GM23338 (cell line): ENCODE results near the gene PRR19. TPM values are rescaled to one million over a fixed set of nuclear protein-coding genes. Genes with fewer than 3 reads are reported as not detected.
A peak's percentile ranks its signal among the peaks of the same experiment; 100 is the strongest.

Experiments
- ATAC-seq: fragments of 200-7000 bp; cut with Tn5 transposase; 3 replicates; pipeline ENCODE4 v1.9.1; 2020
- DNase-seq: peaks from one replicate; pipeline ENCODE4 v3.0.0-alpha.2; 2015; ENCODE audit warnings: low spot score
- H2AFZ ChIP-seq: fragments of 200-600 bp; sonication (generic); 2 replicates; pipeline ENCODE4 v1.8.0; 2016; ENCODE audit warnings: antibody characterized with exemption, mild to moderate bottlenecking, moderate library complexity
- H3F3A ChIP-seq: fragments of 200-600 bp; sonication (generic); replicated peaks from 2 replicates; pipeline ENCODE4 v1.8.0; 2017; ENCODE audit warnings: antibody characterized with exemption, mixed run types, low read depth
- H3K27ac ChIP-seq: fragments of 200-600 bp; sonication (generic); 2 replicates; pipeline ENCODE4 v1.6.1; 2016; ENCODE audit warnings: low read depth
- H3K27me3 ChIP-seq: fragments of 200-600 bp; sonication (generic); 2 replicates; pipeline ENCODE4 v1.8.0; 2016; ENCODE audit warnings: mild to moderate bottlenecking, mixed run types, moderate library complexity; ENCODE audit not compliant: insufficient read depth
- H3K36me3 ChIP-seq: fragments of 200-600 bp; sonication (generic); 2 replicates; pipeline ENCODE4 v1.8.0; 2016; ENCODE audit warnings: mild to moderate bottlenecking; ENCODE audit not compliant: insufficient read depth
- H3K4me1 ChIP-seq: fragments of 200-600 bp; sonication (generic); 2 replicates; pipeline ENCODE4 v1.8.0; 2016; ENCODE audit warnings: mild to moderate bottlenecking, moderate library complexity; ENCODE audit not compliant: insufficient read depth
- H3K4me2 ChIP-seq: fragments of 200-600 bp; sonication (generic); 2 replicates; pipeline ENCODE4 v1.7.1; 2017; ENCODE audit warnings: mixed run types
- H3K4me3 ChIP-seq: fragments of 200-600 bp; sonication (generic); 2 replicates; pipeline ENCODE4 v1.6.1; 2016; ENCODE audit warnings: mixed run types
- H3K79me2 ChIP-seq: fragments of 200-600 bp; sonication (generic); replicated peaks from 2 replicates; pipeline ENCODE4 v1.8.0; 2017; ENCODE audit warnings: mild to moderate bottlenecking; ENCODE audit not compliant: insufficient read depth
- H3K9me2 ChIP-seq: fragments of 200-600 bp; sonication (generic); 2 replicates; pipeline ENCODE4 v1.8.0; 2017; ENCODE audit not compliant: insufficient read depth
- H4K20me1 ChIP-seq: fragments of 200-600 bp; sonication (generic); replicated peaks from 2 replicates; pipeline ENCODE4 v1.8.0; 2017; ENCODE audit warnings: mild to moderate bottlenecking; ENCODE audit not compliant: insufficient read depth
- H3K27ac Mint-ChIP-seq: 2 replicates; pipeline ENCODE4 v1.8.0; 2020; ENCODE audit warnings: inconsistent platforms, mild to moderate bottlenecking, moderate library complexity, mixed read lengths
- H3K27me3 Mint-ChIP-seq: 3 replicates; pipeline ENCODE4 v1.8.0; 2022; ENCODE audit warnings: low read depth, mild to moderate bottlenecking, moderate library complexity, mixed read lengths, inconsistent platforms; ENCODE audit not compliant: insufficient read depth, poor library complexity
- H3K36me3 Mint-ChIP-seq: 3 replicates; pipeline ENCODE4 v1.8.0; 2021; ENCODE audit warnings: low read depth, mild to moderate bottlenecking, inconsistent platforms, moderate library complexity, mixed read lengths
- H3K4me1 Mint-ChIP-seq: 3 replicates; pipeline ENCODE4 v1.8.0; 2020; ENCODE audit warnings: mild to moderate bottlenecking, inconsistent platforms, mixed read lengths
- H3K4me3 Mint-ChIP-seq: 3 replicates; pipeline ENCODE4 v1.8.0; 2021; ENCODE audit warnings: moderate library complexity, mild to moderate bottlenecking, inconsistent platforms, mixed read lengths
- H3K9me3 Mint-ChIP-seq: 3 replicates; pipeline ENCODE4 v1.8.0; 2020; ENCODE audit warnings: moderate library complexity, mild to moderate bottlenecking, inconsistent platforms, mixed read lengths
- CREB1 ChIP-seq: fragments of 250-450 bp; sonication (Bioruptor Pico); IDR thresholded peaks from 2 replicates; pipeline ENCODE4 v1.5.0; 2020; ENCODE audit warnings: low read depth, mild to moderate bottlenecking, moderate library complexity
- CTCF ChIP-seq, 2 experiments: fragments of 200-600 bp in 1 of 2; sonication (generic) in 1 of 2; conservative IDR thresholded peaks; 2 replicates each; pipeline versions ENCODE4 v1.5.1 to v1.6.1; 2016 to 2017; ENCODE audit warnings: antibody characterized with exemption in 2 of 2, low read depth in 2 of 2, mild to moderate bottlenecking in 2 of 2, moderate library complexity in 1 of 2
- ETS1 ChIP-seq: IDR thresholded peaks from 2 replicates; pipeline ENCODE4 v1.6.1; 2016; ENCODE audit warnings: antibody characterized with exemption
- EZH2 ChIP-seq: fragments of 200-600 bp; sonication (generic); IDR thresholded peaks from one replicate; pipeline ENCODE4 v1.8.0; 2017; ENCODE audit warnings: antibody characterized with exemption, mild to moderate bottlenecking, low read depth; ENCODE audit not compliant: unreplicated experiment
- EZH2phosphoT487 ChIP-seq: fragments of 200-600 bp; sonication (generic); IDR thresholded peaks from one replicate; pipeline ENCODE4 v1.8.1; 2018; ENCODE audit warnings: antibody characterized with exemption; ENCODE audit not compliant: unreplicated experiment
- JUNB ChIP-seq: IDR thresholded peaks from one replicate; pipeline ENCODE4 v1.6.1; 2016; ENCODE audit warnings: antibody characterized with exemption; ENCODE audit not compliant: unreplicated experiment
- NANOG ChIP-seq: IDR thresholded peaks from 2 replicates; pipeline ENCODE4 v1.6.1; 2016; ENCODE audit warnings: antibody characterized with exemption, borderline replicate concordance
- POLR2AphosphoS5 ChIP-seq: IDR thresholded peaks from 2 replicates; pipeline ENCODE4 v1.6.1; 2016; ENCODE audit warnings: antibody characterized with exemption, low read depth
- STAT1 ChIP-seq: IDR thresholded peaks from one replicate; pipeline ENCODE4 v1.6.1; 2016; ENCODE audit warnings: antibody characterized with exemption; ENCODE audit not compliant: unreplicated experiment
- ZNF114 ChIP-seq: fragments of 250-450 bp; sonication (Bioruptor Pico); IDR thresholded peaks from 2 replicates; pipeline ENCODE4 v1.5.0; 2020; ENCODE audit warnings: mild to moderate bottlenecking, moderate library complexity
- ZNF331 ChIP-seq: fragments of 250-450 bp; sonication (Bioruptor Pico); IDR thresholded peaks from 2 replicates; pipeline ENCODE4 v1.5.0; 2020; ENCODE audit warnings: low read depth, mild to moderate bottlenecking, moderate library complexity
- polyA plus RNA-seq: library from polyadenylated mRNA; unstranded; fragments of >200 nt; fragmentation: Nextera tagmentation; extraction: Ambion mirVana; gene quantifications from 2 replicates; pipeline ENCODE4 v1.2.1, GENCODE V29; 2016
- total RNA-seq: library from RNA; depleted of rRNA; stranded (reverse); fragments of >200 nt; shearing (Covaris generic); gene quantifications from 2 replicates; pipeline ENCODE4 v1.2.3, GENCODE V29; 2014

Gene PRR19
- total and polyA plus RNA-seq, 2 experiments from 2014 or later: 3.6 to 4.1 TPM

GRCh38 chr19:42286349-42287016 is 15.4 kb upstream of the PRR19 start:
- no peak overlapping the region for H3K4me2 ChIP-seq
- ATAC-seq (no peak), DNase-seq (no peak)
- Mint-ChIP-seq H3K27me3 (peaks cover 21% of the 10 kb centered on the region), H3K36me3 (peaks cover 16% of the 10 kb centered on the region), H3K4me1 (peaks cover 32% of the 10 kb centered on the region), H3K9me3 (no peaks in the 10 kb centered on the region), H3K27ac (0 out of 2 replicates have a peak overlapping the region, but pooled peaks have one; percentile 31), H3K4me3 (peak overlapping the region; percentile 19; the same call in 1 of the 3 replicates)
- H3K27ac ChIP-seq: no peak overlapping the region
- no peaks in the 10 kb centered on the region for H3K27me3 ChIP-seq
- H2AFZ ChIP-seq: no peak overlapping the region
- no peak overlapping the region for H3K4me3 ChIP-seq
- no peaks in the 10 kb centered on the region for H3K9me2 ChIP-seq
- TF ChIP-seq POLR2AphosphoS5 (no peak), ZNF331 (no peak), CTCF (conservative IDR thresholded peaks at IDR 0.05; ENCODE audit: low read depth in 2 of 2) (no peak)
- H3F3A ChIP-seq: peaks cover 19% of the 10 kb centered on the region
- peaks cover 4% of the 10 kb centered on the region; the same call in 1 of the 2 replicates for H3K36me3 ChIP-seq
- peaks cover 23% of the 10 kb centered on the region for H3K4me1 ChIP-seq
- H3K79me2 ChIP-seq: peaks cover 20% of the 10 kb centered on the region
- H4K20me1 ChIP-seq: peaks cover 4% of the 10 kb centered on the region; the same call in 1 of the 2 replicates

GRCh38 chr19:42287017-42287826 is 14.7 kb upstream of the PRR19 start:
- Mint-ChIP-seq H3K4me1 (peaks cover 30% of the 10 kb centered on the region), H3K36me3 (peaks cover 23% of the 10 kb centered on the region), H3K27me3 (peaks cover 18% of the 10 kb centered on the region), H3K4me3 (no peak overlapping the region), H3K9me3 (no peaks in the 10 kb centered on the region), H3K27ac (no peak overlapping the region)
- Histone ChIP-seq H4K20me1 (peaks cover 4% of the 10 kb centered on the region; the same call in 1 of the 2 replicates), H3K27me3 (no peaks in the 10 kb centered on the region), H3K79me2 (peaks cover 20% of the 10 kb centered on the region), H3K9me2 (no peaks in the 10 kb centered on the region), H3K4me2 (no peak overlapping the region), H3K36me3 (peaks cover 4% of the 10 kb centered on the region; the same call in 1 of the 2 replicates), H2AFZ (no peak overlapping the region), H3F3A (peaks cover 16% of the 10 kb centered on the region), H3K27ac (no peak overlapping the region), H3K4me1 (peaks cover 16% of the 10 kb centered on the region), H3K4me3 (no peak overlapping the region)
- DNase-seq: no peak
- no peak for ATAC-seq
- TF ChIP-seq JUNB: no peak
- TF ChIP-seq NANOG: no peak
- TF ChIP-seq ZNF331: no peak
- no peak for TF ChIP-seq CTCF (conservative IDR thresholded peaks at IDR 0.05; ENCODE audit: low read depth in 2 of 2)
- TF ChIP-seq ZNF114 (CRISPR knock-in tag): no peak
- no peak for TF ChIP-seq EZH2
- no peak for TF ChIP-seq ETS1
- no peak for TF ChIP-seq STAT1
- TF ChIP-seq EZH2phosphoT487: no peak
- no peak for TF ChIP-seq POLR2AphosphoS5
- TF ChIP-seq CREB1 (CRISPR knock-in tag): no peak
